Activated gamma-delta T cell treated with Interleukin-2 at 50 U/mL for 16 hours (primary cell): ENCODE data around the gene C2CD2.
"Not testable (repeated sequence)": the region's sequence is repeated elsewhere in the genome, so short reads cannot be mapped to it uniquely, and the experiment has no call there.

ENCODE experiments used
- DNase-seq: peaks from one replicate; pipeline ENCODE4 v3.0.0-alpha.2; 2020

C2CD2 gene

DNA sequence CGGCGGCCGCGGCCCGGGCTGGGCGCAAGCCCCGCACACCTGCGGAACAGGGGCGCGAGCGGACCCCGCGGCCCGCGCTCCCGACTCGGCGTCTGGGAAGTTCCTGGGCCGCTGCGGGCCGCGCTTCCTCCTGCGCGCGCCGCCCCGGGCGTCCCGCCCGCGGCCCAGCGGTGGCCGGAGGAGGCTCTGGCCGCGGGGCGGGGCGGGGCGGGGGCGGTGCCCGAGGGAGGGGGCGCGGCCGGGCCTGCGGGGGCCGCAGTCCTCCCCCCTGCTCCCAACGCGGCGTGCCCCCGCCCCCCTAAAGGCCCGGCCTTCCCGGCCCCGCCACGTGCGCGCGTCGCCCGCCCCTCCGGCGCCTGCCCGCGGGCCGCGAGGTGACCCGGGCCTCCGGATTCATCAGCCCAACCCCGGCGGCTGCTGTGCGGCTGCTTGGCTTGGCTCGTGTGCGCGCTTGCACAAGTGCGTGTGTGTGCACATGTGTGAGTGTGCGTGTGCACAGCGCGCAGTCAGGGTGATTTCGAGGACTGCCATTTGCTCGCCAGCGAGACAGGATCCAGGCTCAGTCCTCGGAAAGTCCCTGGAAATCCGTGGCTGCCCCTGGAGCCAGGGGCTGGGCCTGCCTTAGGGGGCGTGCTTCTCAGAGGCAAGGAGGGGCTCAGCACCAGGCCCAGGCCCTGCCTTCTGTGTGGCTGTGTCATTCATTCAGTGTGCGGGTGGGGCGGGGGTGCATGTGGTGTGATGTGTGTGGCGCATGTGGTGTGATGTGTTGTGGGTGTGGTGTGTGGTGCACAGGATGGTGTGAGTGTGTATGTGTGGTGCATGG is at the start of gene C2CD2:
C2CD2 (minus strand) TSS at position 188 of the 823 bp plus-strand sequence. CDS start 370 bp downstream, outside the sequence.
- no peak for DNase-seq

DNA sequence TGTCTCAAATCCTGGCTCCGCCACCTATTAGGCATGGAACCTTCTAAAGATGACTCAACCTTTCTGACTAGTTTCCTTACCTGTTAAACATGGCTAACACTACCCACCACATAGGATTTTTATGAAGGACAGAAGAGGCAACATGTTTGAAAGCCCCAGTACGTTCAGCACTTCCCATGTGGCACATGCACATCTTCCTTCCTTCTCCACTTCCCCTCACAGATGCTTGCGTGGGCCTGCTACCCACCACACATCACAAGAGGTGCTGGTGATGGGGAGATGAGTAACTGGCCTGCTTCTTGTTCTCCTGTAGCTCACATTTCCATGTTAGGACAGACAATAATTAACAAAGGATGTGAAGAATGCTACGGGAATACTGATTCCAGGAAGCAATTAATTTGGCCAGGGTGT is 49.2 kb upstream of the C2CD2 start:
- DNase-seq = no peak

DNA sequence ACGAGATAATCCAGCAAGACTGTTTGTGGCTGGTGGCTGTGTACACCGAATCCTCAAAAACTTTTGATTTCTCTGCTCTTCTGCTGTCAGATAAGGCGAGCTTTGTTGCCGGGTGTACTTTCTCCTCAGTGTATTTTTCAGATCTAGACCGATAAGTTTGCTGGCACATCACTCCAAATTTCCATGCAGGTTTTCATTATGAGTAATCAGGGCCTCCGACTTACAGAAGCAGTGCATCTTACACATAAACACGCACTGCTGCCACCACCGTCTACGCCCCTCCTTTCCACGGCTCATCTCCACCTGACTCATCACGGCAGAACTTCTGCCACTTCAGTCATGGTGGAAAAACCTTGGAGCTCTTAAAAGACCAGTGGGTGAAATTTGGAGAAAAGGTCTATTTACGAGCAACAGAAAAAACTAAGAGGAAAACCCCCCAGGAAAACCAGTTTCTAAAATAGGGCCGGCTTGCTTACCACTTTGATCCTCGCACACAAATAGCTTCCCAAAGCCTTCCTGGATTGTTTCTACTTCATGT is 48.7 kb upstream of the C2CD2 start:
- DNase-seq = no peak

DNA sequence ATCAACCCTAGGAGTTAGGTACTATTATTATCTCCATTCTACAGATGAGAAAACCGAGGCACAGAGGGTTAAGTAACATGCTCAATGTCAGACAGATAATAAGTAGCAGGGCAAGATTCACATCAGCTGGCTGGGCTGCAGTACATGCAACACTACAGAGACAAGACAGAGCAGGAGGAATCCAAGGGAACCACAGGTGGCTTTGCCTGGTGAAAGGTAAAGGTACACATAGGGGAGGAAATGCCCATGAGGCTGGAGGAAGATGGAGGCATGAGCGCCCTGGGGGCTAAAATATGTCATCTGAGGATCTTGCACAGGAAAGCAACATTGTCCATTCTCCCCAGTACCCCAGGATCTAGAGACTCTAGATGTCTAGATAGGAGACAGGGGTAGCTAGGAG is 48.0 kb upstream of the C2CD2 start:
- DNase-seq = no peak

DNA sequence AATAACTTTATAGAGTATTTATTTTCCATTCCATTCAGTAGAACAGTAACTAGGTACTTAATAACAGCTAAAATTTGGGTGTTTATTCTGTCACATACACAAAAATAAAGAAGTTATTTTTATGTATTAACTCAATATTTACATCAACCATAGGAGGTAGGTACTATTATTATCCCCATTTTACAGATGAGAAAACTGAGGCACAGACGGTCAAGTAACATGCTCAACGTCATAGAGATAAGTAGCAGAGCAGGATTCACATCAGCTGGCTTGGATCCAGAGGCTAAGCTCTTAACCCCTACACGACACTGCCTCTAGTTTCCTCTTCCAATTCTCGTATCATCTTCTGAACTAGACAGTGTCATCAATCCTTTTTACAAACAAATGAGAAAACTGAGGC is 47.1 kb upstream of the C2CD2 start:
- DNase-seq = no peak

DNA sequence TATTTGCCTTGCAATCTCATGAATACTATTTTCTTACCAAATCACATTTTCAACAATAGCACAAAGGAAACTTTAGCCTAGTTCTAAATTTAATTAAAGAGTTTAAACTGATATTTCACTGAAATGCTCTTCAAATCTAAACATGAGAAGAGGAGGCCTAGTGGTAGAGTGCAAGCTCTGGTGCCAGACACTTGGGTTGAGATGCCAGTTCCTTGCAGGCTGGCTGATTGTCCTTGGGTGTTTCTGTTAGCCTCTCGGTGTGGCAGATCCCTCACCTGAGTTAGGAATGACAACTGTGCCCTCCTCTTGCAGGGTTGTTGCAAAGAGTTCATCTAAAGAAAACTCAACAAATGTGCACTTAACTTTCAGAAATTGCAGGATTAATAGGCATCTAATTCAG is 43.8 kb upstream of the C2CD2 start:
- DNase-seq = no peak

DNA sequence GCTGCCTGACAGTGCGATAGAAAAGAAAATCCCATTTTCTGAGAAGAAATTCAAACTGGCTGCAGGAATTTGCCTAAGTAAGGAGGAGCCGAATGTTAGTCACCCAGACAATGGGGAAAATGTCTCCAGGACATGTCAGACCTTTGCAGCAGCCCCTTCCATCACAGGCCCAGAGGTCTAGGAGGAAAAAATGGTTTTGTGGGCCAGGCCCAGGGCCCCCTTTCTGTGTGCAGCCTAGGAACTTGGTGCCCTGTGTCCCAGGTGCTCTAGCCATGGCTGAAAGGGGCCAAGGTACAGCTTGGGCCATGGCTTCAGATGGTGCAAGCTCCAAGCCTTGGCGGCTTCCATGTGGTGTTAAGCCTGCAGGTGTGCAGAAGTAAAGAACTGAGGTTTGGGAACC is 41.8 kb upstream of the C2CD2 start:
- no peak for DNase-seq

DNA sequence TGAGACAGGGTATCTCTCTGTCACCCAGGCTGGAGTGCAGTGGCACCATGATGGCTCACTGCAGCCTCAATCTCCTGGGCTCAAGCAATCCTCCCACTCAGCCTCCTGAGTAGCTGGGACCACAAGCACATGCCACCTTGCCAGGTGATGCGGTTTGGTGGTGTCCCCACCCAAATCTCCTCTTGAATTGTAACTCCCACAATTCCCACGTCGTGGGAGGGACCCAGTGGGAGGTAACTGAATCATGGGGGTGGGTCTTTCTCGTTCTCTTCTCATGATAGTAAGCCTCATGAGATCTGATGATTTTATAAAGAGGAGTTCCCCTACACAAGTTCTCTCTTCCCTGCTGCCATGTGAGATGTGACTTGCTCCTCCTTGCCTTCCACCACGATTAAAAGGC is 40.8 kb upstream of the C2CD2 start:
- not testable (repeated sequence) for DNase-seq

DNA sequence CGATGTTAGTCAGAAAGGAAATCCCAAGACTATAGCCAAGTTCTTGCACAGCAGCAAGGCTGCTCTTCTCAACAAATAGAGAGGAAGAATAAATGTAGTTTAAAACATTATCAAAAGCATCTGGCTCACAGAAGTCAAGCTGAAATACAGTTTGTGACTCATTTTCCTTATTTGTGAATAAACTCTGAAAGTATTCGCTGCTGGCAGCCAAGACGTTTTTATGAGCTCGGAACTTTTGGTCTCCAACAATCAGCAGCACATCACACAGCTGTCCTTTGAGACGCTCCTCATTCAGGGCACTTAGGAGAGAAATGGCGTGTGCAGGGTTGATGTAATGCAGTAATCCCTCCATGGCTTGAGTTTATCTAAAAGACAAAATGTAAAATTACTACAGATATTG is 39.9 kb upstream of the C2CD2 start:
- DNase-seq = no peak

DNA sequence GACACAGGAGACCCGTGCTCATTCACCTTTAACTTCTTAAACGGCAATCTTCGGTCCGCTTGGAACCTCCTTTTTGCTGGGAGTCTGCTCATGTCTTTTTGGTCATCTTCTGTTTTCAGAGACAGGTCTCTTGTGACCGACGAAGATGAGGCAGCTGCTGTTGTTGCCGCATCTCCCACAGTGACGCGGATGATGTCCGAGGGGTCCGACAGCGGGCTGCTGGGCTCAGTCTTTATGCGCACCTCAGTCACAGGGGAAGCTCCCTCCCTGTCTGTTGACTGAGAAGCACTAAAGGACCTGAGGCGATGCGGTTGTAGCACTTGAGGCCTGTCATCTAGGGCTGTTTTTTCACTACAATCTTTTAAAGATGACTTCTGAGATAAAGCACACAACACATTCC is 38.8 kb upstream of the C2CD2 start:
- DNase-seq = no peak

DNA sequence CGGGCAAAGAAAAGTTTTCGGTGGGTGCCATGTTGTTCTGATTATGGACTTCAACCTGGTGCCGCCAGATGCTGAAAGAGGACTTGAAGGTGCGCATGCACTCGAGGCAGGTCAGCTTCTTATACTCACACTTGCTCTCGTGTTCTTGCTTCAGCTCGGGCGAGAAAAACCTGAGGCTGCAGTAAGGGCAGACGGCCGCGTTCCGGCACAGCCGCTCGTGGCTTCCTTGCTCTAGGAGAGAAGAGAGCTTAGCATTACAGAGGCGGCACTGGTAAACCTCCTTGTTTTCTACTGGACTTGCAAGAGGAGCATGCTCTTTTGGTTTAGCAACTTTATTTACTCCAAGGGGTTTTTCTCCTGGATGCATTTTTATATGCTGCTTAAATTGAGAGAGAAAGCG is 37.8 kb upstream of the C2CD2 start:
- no peak for DNase-seq

DNA sequence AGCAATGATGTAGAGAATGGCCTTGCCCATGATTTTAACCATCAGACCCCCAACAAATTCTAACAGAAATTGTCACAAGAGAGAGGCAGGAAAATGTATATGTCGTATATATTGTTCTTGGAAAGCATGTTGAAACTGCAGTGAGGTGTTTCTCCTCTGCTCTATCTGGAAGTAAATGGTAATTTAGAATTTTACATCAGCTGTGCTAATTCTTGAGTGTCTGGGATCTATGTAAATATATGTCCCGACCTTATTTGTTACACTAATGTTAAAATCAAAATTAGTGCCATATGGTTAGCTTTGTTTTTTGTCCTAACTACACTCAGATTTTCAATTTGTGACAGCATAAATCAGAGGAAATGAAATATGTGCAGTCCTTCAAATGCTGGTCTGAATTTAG is 35.9 kb upstream of the C2CD2 start:
- DNase-seq = no peak

DNA sequence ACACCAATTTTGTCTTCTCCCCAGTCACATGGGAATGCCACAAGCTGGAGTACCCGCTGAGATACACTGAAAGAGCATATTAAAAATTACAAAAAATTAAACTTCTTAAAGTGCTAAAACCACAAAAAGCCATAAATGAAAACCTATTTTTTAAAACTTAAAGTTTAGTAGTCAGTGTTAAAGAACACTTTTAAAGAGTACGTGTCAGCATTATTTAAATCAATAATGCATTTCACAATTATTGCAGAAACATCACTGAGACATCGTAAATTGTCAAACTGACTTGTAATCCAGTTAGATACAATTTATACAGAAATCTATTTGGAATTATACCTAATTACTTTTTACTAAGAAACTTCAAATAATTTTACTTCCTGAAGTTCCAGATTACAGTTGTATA is 33.5 kb upstream of the C2CD2 start:
- DNase-seq = no peak

DNA sequence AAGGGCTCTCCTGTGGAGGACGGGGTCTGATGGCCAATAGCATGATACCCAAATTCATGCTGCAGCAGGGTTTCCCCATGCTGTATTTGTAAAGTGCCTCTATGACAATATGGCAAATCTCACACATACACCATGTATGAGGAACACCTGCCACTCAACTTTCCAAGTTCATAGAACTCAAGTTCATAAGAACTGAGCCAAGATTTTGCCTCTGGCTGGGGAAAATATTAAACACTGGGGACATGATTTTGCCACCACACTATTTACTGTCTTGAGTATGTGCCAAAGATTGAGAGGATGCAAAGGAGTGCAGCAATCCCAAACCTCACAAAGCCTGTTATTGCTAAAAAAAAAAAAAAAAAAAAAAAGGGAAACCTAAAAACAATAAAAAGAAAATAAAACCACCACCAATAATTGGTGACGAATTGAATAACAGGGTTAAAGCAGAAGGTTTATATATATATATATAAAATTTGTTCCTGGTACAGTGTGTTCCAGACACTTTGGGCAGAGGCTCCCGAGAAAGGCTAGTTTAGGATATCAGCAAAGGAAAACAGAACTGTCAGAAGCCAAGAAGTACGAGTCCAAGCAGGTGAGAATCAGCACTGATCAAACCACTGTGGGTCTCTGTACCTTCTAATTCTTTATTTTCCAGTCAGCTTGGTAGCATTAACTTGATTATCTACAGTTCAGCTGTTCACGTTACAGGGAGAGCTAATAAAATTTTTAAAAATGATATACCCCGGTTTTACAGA is 32.0 kb upstream of the C2CD2 start:
- no peak for DNase-seq

DNA sequence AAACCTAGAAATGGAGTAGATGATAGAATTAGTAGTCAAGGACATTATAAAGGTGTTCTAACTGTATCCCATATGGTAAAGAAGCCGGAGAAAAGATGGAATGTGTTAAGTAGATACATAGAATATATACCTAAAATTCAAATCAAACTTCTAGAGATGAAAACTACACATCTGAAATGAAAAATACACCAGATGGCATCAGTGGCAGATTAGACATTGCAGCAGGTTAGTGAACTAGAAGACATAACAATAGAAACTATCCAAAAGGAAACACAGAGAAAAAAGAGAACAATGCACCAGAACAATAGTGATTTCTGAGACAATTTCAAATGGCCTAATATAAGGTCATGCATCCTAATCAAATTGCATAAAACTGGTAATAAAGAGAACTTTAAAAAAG is 29.4 kb upstream of the C2CD2 start:
- DNase-seq = no peak

DNA sequence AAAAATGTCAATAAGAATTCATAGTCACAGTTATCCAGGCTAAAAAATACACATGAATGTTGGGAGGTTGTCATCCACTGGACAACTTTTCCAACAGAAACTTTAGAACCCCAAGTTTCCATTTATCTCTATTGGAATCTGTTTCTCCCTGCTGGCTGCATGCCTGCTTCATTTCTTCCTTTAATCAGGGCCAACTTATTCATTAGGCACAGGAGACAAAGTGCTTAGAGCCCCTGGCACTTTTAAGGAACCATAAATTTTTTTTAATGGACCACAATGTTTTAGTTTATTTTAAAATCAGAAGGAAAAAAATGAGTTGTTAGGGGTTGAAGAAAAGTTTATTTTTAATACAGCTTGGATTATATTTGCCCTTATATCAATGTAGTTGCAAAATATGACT is 26.7 kb upstream of the C2CD2 start:
- DNase-seq = no peak

DNA sequence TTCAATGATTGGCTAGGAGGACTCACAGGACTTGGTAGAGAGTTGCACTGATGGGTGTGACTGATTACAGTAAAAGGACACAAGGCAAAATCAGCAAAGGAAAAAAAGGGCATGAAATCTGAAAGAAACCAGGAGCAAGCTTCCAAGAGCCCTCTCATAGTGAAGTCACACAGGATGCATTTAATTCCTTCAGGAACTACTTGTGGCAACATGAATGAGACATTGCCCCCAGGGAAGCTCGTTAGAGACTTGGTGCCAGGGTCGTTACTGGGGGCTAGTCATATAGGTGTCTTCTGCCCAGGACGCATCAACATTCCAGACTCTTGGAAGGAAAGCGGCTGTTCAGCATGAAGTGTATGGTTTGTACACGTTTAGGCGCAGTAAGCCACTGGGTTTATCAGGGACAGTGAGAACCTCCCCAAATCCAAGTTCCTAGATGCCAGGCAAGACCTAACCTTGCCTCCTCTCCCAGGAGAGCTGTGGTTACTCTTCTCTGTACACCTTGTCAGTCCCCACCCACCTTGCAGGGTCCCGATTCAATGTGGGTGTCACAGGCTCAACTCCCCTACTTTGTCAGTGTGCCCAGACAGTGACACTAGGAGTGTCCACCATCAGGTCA is 26.0 kb upstream of the C2CD2 start:
- no peak for DNase-seq

DNA sequence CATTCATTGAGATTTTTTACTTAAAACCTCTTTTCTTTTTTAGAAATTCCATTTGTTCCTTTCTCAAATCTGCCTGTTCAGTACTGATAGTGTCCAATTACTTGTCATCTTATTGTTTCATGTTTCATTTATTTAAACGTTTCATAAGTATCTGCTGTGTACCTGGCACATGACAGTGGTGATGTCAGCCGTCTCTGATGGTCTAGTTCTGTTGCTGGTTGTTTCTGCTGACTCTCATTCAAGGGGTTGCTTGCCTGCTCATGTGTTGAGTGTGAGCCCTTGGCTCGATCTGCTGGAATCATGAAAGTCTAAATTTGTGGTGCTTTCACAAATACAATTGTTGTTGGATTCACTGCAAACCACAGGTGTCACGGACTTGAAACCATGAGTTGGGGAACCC is 25.5 kb upstream of the C2CD2 start:
- DNase-seq = no peak

DNA sequence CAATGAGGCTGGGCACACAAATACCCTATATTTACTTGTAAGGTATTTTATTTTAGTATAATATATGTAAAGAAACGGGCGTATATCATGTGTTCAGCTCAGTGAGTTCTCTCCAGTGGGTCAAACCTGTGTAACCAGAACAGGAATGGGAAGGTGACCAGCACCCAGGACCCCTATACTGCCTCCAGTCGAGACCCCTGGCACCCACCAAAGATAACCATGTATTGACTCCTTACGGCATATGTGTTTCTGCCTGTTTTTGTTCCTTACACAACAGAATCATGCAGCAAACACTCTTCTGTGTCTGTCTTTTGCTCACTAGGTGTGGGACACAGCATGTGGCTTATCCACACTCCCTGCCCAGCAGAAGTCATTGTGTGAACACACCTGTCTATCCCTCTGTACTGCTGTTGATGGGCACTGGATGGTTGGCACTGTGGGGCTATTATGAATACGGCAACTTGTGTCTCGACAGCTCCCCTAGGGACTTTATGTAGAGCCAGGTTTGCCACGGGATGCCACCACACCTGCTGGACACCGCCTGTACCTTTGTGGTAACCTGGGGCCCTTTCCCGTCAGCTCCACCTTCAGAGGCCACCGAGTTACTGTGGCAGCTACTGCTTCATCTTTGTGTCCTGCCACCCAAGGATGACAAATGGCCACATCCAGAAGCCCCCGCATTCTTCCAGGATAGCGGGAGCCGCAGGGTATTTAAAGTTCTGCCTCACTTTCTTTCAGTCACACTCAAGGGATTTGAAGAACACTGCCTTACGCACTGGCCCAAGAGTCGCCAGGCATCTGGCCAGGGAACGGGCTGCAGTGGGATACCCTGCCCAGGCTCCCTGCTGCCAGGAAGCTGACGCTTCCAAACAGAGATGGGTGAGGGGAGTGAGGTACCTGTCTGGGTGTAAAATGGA is 23.5 kb upstream of the C2CD2 start:
- no peak for DNase-seq

DNA sequence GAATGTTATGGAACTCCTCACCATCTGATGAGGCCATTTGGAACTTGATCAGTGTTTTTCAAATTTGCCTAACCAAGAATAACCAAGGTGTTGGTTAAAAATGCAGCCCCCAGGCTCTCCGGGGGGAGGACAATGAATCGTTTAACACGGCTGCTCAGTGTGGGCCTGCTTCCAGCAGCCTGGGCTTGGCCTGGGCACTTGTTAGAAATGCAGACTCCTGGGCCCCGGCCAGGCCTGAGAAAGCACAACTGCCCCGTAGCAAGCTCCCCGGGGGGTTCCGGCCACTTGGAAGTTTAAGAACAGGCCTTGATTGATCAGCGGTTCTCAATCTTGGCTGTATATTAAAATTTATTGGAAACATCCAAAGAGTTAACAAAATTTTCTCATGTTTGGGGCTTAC is 22.8 kb upstream of the C2CD2 start:
- DNase-seq = no peak

DNA sequence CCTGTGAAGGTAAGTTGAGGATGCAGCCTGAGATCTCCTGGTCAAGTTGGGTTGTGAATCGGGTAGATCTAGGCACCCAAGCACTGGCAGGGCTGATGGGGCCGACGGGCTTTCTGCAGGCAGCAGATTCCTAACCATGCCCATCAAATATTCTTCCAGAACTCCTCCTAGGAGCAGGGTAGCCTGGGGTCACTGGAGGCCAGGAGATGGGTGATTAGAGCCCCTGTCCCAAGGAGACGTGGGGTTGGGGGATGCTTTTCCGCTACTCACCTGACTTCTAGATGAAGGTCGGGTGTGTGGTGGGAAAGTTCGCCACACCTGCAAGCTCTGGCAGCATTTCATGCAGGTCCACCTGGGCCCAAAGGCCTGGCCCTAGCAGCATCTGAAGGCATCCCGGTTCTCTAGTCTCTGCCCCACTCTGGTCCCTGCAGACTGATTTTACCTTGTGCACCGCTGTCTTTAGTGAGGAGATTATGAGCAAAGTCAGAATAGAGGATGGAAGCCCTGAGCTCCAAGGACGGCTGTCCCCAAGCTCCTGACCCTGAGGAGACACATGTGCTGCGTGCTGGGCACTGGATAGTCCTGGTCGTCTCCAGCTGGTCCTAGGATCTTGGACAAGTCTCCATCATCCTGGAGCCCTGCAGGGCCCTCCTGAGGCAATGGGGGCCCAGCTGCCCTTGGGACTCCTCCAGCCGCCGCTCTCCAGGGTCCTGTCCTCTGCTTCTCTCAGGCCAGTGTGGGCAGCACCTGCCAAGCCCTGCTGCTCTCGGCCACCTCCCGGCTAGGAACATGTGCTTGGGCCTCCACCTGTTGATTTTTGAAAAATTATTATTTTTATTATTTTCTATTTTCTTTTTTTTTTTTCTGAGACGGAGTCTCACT is 21.8 kb upstream of the C2CD2 start:
- no peak for DNase-seq

DNA sequence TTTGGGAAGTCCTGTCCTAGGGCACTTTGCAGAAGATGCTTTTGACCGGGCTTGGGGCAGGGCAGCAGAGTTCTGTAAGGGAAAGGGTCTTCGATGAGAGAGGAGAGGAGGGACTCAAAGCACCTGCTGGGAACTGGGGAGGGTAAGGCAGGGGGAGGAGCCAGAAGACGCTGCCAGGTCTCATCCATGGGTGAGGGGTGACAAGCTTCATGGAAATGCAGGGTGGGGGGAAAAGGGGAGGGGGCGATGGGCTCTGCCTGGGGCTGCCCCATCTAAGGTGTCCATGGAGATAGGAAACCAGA is 20.9 kb upstream of the C2CD2 start:
- no peak for DNase-seq
